NT2/D1 (cell line): Measurements from ENCODE around the gene GJB1.

Experiments
- DNase-seq: peaks from one replicate; pipeline ENCODE4 v3.0.0-alpha.2; 2011; ENCODE audit warnings: low read depth, low spot score
- H3K27me3 ChIP-seq: 2 replicates; pipeline ENCODE4 v1.6.0; 2011; ENCODE audit warnings: mild to moderate bottlenecking; ENCODE audit not compliant: insufficient read length, insufficient read depth
- H3K36me3 ChIP-seq: 2 replicates; pipeline ENCODE4 v1.6.1; 2011; ENCODE audit warnings: mild to moderate bottlenecking, low read length, mixed read lengths; ENCODE audit not compliant: insufficient read depth, insufficient read length
- H3K4me1 ChIP-seq: 2 replicates; pipeline ENCODE4 v1.5.1; 2011; ENCODE audit not compliant: insufficient read depth, insufficient read length
- H3K4me3 ChIP-seq: 2 replicates; pipeline ENCODE4 v1.5.1; 2011; ENCODE audit warnings: low read depth; ENCODE audit not compliant: insufficient read length
- H3K9ac ChIP-seq: 2 replicates; pipeline ENCODE4 v1.6.0; 2011; ENCODE audit warnings: low read depth; ENCODE audit not compliant: insufficient read length
- H3K9me3 ChIP-seq: 2 replicates; pipeline ENCODE4 v1.5.1; 2011; ENCODE audit warnings: mild to moderate bottlenecking, low read length; ENCODE audit not compliant: insufficient read depth
- SUZ12 ChIP-seq: IDR thresholded peaks from 2 replicates; pipeline ENCODE4 v1.6.1; 2011; ENCODE audit not compliant: insufficient read length, insufficient read depth; ENCODE audit errors: extremely low read depth
- YY1 ChIP-seq: IDR thresholded peaks from 2 replicates; pipeline ENCODE4 v1.6.1; 2011; ENCODE audit not compliant: insufficient read length, insufficient read depth
- ZNF274 ChIP-seq: IDR thresholded peaks from 2 replicates; pipeline ENCODE4 v1.6.1; 2011; ENCODE audit warnings: mild to moderate bottlenecking, low read depth, low read length

The GJB1 gene

DNA sequence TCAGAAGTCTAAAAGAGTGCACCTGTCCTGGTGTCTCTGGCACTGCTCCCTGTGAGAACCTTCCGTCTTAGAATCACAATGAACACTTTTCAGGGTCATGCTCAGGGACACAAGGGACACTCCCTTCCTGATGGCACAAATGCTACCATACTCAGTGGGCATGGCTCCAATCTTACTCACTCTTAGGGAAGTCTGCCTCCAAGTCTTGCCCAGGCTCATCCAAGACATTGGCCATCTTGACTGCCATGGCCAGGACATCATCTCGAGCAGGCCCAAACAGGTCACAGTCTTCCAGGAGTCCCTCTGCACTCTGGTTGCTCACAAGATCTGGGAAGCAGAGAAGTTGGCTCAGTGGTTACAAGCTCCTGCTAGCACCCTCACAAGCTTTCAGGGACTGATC, 22.1 kb downstream of the GJB1 start:
- H3K9ac ChIP-seq: no peak overlapping the region
- H3K4me3 ChIP-seq: no peak overlapping the region
- no peaks in the 10 kb centered on the region for H3K9me3 ChIP-seq
- H3K36me3 ChIP-seq: peaks cover 100% of the 10 kb centered on the region
- H3K4me1 ChIP-seq: peaks cover 6% of the 10 kb centered on the region
- DNase-seq: no peak
- no peaks in the 10 kb centered on the region for H3K27me3 ChIP-seq
- TF ChIP-seq ZNF274 (no peak), YY1 (no peak), SUZ12 (no peak)

DNA sequence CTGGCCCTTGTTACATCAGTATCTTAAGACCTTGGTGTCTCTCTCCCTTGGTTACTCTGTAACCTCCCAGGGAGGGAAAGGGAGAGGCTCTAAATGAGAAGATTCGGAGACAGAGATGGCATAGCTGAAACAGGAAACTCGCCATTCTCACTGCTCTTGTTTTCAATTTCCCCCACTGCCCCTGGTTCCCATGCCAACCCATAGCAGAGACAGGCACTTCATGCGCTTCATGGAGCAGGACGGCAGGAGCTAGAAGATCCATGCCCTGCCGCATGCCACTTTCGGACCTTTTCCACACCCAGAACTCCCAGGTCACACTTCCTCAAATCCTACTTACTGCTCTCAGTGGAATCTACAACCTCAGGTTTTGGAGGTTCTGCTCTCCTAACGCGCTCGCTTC, 27.8 kb downstream of the GJB1 start:
- Histone ChIP-seq H3K36me3 (peaks cover 69% of the 10 kb centered on the region), H3K9ac (no peak overlapping the region), H3K4me3 (no peak overlapping the region), H3K4me1 (peaks cover 8% of the 10 kb centered on the region), H3K9me3 (no peaks in the 10 kb centered on the region), H3K27me3 (no peaks in the 10 kb centered on the region)
- TF ChIP-seq ZNF274 (no peak), SUZ12 (no peak), YY1 (no peak)
- no peak for DNase-seq

DNA sequence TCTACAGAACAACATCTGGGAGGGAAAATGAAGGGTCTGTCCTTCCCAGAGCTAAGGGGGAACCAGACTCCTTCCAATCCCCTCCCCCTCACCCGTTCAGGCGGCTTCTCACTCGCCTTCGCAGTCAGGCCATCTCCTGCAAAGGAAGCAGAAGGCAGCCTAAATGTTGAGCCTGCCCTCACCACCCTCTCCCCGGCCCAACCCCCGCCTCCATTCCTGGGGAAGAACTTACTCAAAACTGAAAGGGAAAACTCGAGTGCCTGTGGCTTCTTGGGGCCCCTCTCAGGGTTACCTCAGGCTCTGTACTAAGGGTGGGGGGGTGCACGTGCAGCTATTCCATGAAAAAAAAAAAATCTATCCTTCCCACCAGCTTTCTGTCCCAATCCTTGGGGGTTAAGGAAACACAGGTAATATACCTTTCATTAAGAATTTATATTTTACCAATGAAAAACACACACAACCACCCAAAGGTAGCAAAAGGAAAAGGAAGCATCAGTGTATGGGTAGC, 28.5 kb downstream of the GJB1 start:
- Histone ChIP-seq H3K27me3 (no peaks in the 10 kb centered on the region), H3K9me3 (no peaks in the 10 kb centered on the region), H3K9ac (peak overlapping the region; percentile 21), H3K4me1 (peaks cover 8% of the 10 kb centered on the region), H3K36me3 (peaks cover 63% of the 10 kb centered on the region), H3K4me3 (peak overlapping the region; percentile 45)
- DNase-seq: no peak
- no peak for TF ChIP-seq SUZ12
- no peak for TF ChIP-seq ZNF274
- TF ChIP-seq YY1: no peak

DNA sequence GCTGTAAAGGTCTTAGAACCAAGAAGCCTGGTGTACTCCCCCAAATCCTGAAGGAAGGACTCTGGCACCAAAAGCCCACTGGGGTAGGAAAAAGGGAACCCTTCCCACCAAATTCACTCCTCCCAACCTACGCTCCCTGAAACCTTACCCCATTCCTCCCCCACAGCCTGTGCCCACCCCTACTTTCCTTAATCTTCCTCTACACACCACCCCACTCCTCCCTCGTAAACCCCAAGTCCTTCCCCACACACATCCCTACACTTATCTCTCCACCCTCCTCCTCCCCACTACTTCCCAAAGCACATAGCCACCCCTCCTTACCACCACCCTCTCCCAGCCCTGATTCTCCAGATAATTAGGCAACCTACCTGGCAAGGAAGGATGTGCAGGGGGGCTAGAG, 29.2 kb downstream of the GJB1 start:
- peaks cover 8% of the 10 kb centered on the region for H3K4me1 ChIP-seq
- no peaks in the 10 kb centered on the region for H3K27me3 ChIP-seq
- H3K9me3 ChIP-seq: no peaks in the 10 kb centered on the region
- no peak for DNase-seq
- TF ChIP-seq SUZ12 (no peak), ZNF274 (no peak)
- H3K36me3 ChIP-seq: peaks cover 56% of the 10 kb centered on the region
- H3K9ac ChIP-seq: peak overlapping the region; percentile 21
- peak overlapping the region; percentile 45 for H3K4me3 ChIP-seq

DNA sequence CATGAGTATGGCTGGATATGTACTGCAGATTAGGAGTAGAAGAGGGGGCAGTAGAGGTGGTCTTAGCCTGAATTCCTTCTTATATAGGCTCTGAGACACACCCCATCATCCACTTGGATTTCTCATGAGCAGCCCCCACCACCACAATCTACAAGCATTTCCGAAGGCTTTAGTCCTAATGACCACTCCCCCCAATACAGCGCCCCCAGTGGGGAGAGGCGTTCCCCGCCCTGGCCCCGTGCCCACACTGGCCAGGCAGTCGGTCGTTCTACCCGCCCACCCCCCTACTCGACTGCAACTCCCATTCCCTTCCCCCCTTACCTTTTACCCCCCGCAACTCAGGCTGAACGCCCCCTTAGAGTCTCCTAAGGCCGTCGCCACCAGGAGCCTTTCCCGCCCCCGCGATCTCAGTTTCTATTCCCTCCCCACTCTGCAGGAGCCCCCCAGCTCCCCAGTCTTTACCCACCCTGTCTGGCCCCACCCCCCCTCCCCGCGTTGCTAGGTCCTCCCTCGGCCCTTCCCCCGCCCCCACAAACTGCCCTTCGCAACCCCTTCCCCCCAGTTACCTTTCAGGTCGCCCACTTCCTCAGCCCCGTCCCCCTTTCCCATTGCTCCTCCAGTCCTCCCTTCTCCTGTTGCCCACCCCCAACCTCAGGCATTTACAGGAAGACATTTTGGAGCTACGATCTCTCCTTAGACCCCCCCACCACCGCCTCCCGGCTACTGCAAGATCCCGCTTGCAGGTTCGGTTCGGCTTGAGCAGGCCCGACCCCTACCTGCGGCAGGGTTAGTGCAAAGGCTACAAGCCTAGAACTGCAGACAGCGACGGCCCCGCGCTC, 30.4 kb downstream of the GJB1 start:
- H3K4me1 ChIP-seq: peaks cover 8% of the 10 kb centered on the region
- peak overlapping the region; percentile 93 for H3K9ac ChIP-seq
- no peaks in the 10 kb centered on the region for H3K27me3 ChIP-seq
- H3K36me3 ChIP-seq: peaks cover 43% of the 10 kb centered on the region
- TF ChIP-seq ZNF274 (no peak), YY1 (no peak), SUZ12 (no peak)
- no peaks in the 10 kb centered on the region for H3K9me3 ChIP-seq
- peak overlapping the region; percentile 91 for H3K4me3 ChIP-seq
- DNase-seq: no peak

DNA sequence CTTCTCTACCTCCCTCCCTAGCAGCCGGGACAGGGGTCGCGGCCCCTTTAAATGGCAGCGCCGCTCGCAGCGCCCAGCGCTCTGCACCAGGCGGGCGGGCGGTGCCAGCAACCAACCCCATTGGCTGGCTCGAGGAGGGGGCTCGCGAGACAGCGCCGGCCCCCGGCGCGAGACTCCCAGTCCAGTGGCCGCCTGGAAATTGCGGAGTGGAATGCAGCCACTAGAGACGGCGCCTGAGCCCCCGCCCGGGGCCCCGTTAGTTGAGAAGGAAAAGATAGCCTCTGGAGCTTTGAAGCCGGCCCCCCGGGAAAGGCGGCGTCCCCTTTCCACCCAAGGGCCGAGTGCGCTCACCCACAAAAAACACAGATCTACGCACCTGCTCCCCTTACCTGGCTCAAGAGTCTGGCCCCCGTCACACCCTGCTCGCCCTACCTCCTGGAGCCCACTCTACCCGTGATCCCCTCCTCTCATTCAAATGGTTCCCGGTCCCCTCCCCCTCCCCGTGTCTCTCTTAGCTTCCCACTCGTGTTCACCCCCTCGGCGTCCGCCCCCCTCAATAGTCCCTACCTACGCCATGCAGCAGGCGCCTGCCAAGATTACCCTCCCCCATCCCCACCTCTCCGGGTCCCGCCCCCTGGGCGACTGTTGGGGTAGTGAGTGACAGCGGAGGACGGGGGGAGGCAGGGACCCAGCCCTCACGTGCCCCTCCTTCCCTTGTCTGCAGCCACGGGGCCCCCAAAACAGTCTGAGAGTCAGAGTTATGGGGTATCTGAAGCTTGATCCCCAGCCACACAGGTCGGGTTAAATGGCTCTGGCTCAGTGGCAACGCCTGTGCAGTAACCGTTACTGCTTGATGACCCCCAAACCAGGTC, 31.3 kb downstream of the GJB1 start, which contains the start of gene ZMYM3:
TSS of gene ZMYM3 (minus strand) at position 49 of the 872 bp plus-strand sequence. CDS start 885 bp downstream, outside the sequence.
- H3K4me1 ChIP-seq: peaks cover 8% of the 10 kb centered on the region
- H3K36me3 ChIP-seq: peaks cover 35% of the 10 kb centered on the region
- no peaks in the 10 kb centered on the region for H3K27me3 ChIP-seq
- peak within 1 kb of the TSS; percentile 91 for H3K4me3 ChIP-seq
- H3K9ac ChIP-seq: peak within 1 kb of the TSS; percentile 93
- no peaks in the 10 kb centered on the region for H3K9me3 ChIP-seq
- peak; percentile 81 for DNase-seq
- TF ChIP-seq YY1: no peak
- TF ChIP-seq SUZ12: no peak
- no peak for TF ChIP-seq ZNF274

DNA sequence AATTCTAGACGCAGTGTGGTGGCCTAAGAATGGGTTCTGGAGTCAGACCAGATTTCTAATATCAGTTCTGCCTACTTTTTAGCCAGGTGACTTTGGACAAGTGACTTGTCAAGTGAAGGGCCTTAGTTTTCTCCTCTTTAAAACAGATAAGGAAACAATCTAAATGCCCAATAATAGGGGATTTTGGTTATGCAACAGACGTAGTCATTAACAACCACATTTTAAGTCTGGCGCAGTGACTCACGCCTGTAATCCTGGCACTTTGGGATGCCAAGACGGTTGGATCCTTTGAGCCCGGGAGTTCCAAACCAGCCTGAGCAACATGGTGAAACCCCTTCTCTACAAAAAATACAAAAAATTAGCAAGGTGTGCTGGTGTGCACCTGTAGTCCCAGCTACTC, 33.0 kb downstream of the GJB1 start:
- Histone ChIP-seq H3K4me1 (peaks cover 2% of the 10 kb centered on the region), H3K27me3 (no peaks in the 10 kb centered on the region), H3K4me3 (no peak overlapping the region), H3K9me3 (no peaks in the 10 kb centered on the region), H3K9ac (no peak overlapping the region), H3K36me3 (peaks cover 17% of the 10 kb centered on the region)
- DNase-seq: no peak
- TF ChIP-seq ZNF274 (no peak), SUZ12 (no peak), YY1 (no peak)
